NCI-H82 treated with DMSO at 0.1 percent for 48 hours (cell line): ENCODE data around the gene E2F2.
"Not testable (repeated sequence)": the region's sequence is repeated elsewhere in the genome, so short reads cannot be mapped to it uniquely, and the experiment has no call there.

Source experiments
- DNase-seq: peaks from one replicate; lab custom pipeline; 2025; ENCODE audit not compliant: unreplicated experiment; lab: John Stamatoyannopoulos, UW

E2F2 gene

DNA sequence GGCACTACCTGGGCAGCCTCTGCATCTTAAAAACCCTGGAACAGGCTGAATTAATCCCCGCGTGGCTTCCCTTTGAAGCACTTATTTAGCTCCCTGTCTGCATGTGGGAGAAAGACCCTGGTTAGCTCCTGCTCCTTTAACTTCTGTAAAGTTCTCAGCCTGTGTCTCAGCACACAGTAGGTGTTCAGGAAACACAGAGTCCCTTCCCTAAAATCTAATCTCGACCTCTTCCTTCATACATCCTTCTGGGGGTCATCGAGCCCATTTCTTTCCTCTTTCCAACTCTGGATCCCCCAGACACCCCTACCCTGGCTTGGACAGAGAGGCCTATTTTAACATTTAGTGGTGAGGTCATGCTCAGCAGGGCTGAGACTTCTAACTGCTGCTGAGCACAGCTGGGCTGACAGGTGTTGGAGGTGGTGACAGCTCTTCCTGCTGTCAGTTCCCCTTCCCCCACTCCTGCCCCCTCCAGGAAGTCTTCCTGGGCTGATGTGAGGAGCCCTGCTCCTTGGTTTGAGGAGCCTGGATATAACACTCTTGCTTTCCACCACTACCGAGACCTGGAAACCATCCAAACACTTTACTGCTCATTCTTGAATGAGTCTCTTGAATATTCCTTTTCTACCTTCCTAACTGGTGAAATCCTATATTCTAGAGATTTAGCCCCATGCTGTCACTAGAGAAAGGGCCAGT is 5.3 kb downstream of the E2F2 start:
- no peak for DNase-seq

DNA sequence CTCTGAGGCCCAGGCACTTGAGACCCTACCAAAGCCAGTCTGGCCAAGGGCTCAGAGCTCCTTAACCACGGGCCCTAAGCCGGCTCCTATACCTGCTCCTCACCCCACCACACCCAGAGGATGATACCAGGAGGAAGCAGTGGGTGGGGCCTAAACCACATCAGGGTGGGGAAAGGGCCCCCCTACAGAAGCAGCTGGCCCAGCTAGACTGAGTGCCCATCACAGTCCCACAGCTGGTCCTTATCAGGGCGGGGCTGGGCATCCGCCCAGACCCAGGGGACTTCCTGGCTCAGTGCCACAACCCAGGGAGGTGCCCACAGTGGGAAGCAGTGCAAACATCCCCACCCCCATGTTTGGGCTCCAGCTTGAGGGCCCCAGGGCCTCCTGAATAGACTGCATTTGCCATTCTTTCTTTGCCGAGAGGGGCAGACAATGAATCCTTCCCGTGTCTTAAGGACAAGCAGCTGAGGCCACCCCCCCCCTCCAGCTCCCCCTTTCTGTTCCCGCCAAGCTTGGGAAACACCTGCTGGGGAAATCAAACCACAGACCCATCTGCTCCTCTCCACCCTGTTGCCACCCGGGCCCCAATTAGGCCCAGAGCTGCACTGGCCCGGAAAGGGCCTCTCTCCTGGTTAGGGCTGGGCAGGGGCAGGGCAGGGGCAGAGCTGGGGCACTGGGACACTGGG is 6.2 kb downstream of the E2F2 start:
- DNase-seq, result peak; percentile 31

- DNase-seq, result no peak
These were observed 6.9 kb downstream of the E2F2 start for GRCh38 chr1:23524163-23524562.

- DNase-seq, result no peak
These were observed 8.6 kb downstream of the E2F2 start for GRCh38 chr1:23522244-23522982.

- DNase-seq, result no peak
These were observed 9.4 kb downstream of the E2F2 start for GRCh38 chr1:23521588-23521987.

GRCh38 chr1:23517581-23517980 is 13.5 kb downstream of the E2F2 start:
- no peak for DNase-seq

DNA sequence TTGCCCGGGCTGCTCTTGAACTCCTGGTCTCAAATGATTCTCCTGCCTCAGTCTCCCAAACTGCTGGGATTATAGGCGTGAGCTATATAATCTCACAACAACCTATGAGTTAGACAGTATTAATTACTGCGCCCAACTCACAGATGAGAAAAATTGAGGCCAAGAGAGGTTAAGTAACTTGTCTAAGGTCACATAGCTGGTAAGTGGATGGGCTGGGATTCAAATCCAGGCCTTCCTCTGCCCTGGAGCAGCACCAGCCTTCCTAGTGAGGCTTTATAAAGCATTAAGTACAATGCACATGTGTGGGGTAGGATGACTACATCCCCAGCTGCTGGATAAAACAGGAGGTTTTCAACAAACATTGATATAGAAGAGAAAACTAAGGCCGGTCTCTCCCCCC is 15.1 kb downstream of the E2F2 start:
- DNase-seq, result no peak

- no peak for DNase-seq
These were observed 16.8 kb downstream of the E2F2 start for GRCh38 chr1:23514111-23514679.

DNA sequence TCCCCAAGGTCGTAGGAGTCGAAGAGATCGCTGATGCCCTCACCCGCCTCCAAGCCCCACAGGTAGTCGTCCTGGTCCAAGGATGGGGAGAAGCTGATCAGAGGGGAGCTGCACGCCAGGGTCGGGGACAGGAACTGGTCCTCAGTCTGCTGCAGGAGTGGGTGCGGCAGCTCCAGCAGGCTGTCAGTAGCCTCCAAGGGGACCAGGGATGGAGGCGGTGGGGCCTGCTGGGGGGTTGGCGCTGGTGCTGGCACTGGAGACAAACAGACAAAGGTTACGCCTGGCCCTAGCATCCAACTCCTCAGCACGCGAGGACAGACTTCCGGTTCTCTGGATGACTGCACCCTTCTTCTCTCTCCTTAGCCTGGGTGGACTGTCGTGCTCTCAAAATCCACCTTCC is 21.1 kb downstream of the E2F2 start:
- no peak for DNase-seq

DNA sequence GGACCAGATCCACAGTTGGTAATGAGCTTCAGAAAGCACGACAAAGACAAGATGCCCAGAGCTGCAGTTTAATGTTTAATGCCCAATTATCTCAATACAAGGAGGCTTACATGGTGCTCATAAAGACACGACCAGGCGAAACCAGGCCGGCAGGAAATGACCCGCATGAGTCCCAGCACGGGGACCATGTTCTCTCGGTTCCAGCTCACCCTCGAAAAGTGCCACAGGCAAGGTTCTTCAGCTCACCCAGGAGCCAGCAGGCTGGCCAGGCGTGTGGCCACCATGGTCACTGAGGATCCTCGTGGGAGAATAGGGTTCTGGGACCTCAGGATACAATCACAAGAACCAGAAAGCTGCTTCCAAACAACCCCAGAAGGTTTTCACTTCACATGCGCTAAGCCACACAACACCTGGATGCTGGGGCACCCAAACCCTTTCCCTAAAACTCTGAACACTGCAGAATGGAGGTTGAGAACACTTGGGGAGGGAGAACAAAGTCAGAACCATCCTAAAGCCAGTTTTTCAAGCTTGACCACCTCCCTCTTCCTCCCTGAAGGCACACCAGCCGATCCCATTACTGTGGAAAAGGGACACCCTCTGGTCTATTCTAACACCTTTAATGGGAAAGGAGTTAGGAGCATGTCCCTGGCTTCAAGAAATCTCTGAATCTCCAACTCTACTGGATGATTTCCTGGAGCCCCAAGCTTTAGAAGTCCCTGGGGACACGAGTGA is 24.5 kb downstream of the E2F2 start:
- no peak for DNase-seq

GRCh38 chr1:23505851-23506250 is 25.2 kb downstream of the E2F2 start:
- DNase-seq, result no peak

DNA sequence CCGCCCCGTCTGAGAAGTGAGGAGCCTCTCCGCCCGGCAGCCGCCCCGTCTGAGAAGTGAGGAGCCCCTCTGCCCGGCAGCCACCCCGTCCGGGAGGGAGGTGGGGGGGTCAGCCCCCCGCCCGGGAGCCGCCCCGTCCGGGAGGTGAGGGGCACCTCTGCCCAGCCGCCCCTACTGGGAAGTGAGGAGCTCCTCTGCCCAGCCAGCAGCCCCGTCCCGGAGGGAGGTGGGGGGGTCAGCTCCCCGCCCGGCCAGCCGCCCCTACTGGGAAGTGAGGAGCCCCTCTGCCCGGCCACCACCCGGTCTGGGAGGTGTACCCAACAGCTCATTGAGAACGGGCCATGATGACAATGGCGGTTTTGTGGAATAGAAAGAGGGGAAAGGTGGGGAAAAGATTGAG is 26.9 kb downstream of the E2F2 start:
- not testable (repeated sequence) for DNase-seq

DNA sequence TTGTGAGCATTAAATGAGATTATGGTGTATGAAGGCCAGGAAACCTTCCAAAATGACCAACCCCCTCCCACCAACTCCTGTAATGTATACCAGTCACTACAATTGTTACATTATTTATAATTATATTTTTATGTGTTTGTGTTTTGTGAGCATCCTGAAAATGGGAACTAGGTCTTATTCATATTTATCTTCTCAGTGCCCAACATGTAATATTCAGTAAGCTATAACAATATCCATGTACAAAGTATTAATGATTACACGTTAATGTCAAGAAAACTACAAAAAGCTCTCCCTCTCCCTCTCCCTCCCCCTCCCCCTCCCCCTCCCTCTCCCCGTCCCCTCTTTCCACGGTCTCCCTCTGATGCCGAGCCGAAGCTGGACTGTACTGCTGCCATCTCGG is 28.1 kb downstream of the E2F2 start:
- DNase-seq, result no peak

GRCh38 chr1:23500466-23500865 is 30.6 kb downstream of the E2F2 start:
- DNase-seq, result no peak

- no peak for DNase-seq
These were observed 33.1 kb downstream of the E2F2 start for GRCh38 chr1:23497777-23498439.

DNA sequence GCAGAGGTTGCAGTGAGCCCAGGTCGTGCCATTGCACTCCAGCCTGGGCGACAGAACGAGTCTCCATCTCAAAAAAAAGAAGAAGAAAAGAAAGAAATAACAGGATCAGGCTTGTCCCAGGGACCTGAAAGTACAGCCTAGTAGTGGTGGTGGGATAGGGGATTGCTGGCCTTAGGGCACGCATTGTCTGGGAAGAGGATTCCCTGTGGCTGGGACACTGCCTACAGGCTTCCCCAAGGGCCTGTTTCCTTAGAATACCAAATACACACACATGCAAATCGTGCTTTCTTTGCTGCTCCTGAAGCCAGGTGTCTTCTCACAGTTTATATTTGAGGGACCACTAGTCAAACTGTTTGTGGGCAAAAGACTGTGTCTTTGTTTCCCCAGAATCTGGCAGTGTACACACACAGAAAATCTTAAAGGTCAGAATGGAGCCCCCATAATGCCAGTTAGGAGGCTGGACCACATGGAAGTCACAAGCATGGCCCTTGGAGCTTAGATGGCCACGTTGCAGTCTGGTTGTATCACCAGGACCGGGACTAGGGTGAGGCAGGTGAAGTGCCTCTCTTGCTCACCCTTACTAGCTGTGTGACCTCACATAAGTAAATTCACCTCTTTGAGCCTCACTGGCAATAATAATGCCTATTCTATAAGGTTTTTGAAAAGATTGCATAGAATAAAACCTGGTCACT is 34.4 kb downstream of the E2F2 start:
- DNase-seq, result no peak

DNA sequence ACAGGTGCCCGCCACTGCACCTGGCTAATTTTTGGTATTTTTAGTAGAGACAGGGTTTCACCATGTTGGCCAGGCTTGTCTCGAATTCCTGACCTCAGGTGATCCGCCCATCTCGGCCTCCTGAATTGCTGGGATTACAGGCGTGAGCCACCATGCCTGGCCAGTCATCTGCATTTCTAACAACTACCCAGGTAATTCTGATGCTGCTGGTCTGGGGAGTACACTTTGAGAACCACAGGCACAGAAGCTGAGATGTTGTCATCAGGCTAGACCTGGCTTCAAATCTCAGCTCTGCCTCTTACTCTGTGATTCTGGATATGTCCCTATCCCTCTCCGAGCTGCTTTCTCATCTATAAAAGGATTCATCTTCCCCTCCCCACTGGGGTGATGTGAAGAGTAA is 36.2 kb downstream of the E2F2 start:
- peak; percentile 41 for DNase-seq

DNA sequence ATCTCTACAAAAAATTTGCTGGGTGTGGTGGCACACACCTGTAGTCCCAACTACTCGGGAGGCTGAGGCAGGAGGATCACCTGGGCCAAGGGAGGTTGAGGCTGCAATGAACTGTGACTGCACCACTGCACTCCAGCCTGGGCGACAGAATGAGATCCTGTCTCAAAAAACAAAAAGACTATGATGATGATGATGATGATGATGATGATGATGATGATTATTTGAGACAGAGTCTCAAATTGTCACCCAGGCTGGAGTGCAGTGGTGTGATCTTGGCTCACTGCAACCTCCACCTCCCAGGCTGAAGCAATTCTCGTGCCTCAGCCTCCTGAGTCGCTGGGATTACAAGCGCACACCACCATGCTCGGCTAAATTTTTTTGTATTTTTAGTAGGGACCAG is 38.3 kb downstream of the E2F2 start:
- not testable (repeated sequence) for DNase-seq

- DNase-seq, result no peak
These were observed 38.8 kb downstream of the E2F2 start for GRCh38 chr1:23492132-23492720.

- DNase-seq, result no peak
These were observed 41.2 kb downstream of the E2F2 start for GRCh38 chr1:23489842-23490241.
